GM18517 (cell line): ENCODE results near the gene PLCH1.

ENCODE experiments used
- ATAC-seq: cut with Tn5 transposase; IDR thresholded peaks from one replicate; pipeline ENCODE4 v1.9.1; 2021; ENCODE audit warnings: mild to moderate bottlenecking, moderate library complexity; ENCODE audit not compliant: unreplicated experiment

PLCH1 gene

GRCh38 chr3:155744626-155745324 lies at the start of gene PLCH1:
Gene PLCH1, minus strand, starts transcription at chr3:155745071. Its CDS starts 40,847 bp downstream, at chr3:155704224.
- ATAC-seq: peak; percentile 44

- ATAC-seq: no peak
These were observed 47.7 kb upstream of the PLCH1 start for GRCh38 chr3:155792532-155792931.

GRCh38 chr3:155791190-155791589 lies 46.3 kb upstream of the PLCH1 start:
- no peak for ATAC-seq

- ATAC-seq: no peak
These were observed 45.5 kb upstream of the PLCH1 start for GRCh38 chr3:155790272-155790925.

- ATAC-seq: no peak
These were observed 40.9 kb upstream of the PLCH1 start for GRCh38 chr3:155785662-155786295.

- ATAC-seq: no peak
These were observed 37.6 kb upstream of the PLCH1 start for GRCh38 chr3:155782390-155782953.

- no peak for ATAC-seq
These were observed 35.4 kb upstream of the PLCH1 start for GRCh38 chr3:155780291-155780690.

GRCh38 chr3:155778462-155778861 lies 33.6 kb upstream of the PLCH1 start:
- ATAC-seq: no peak

- ATAC-seq: no peak
These were observed 27.9 kb upstream of the PLCH1 start for GRCh38 chr3:155772801-155773200.

- ATAC-seq: no peak
These were observed 26.3 kb upstream of the PLCH1 start for GRCh38 chr3:155771126-155771525.

- no peak for ATAC-seq
These were observed 21.3 kb upstream of the PLCH1 start for GRCh38 chr3:155766206-155766605.

GRCh38 chr3:155763870-155764463 lies 19.1 kb upstream of the PLCH1 start:
- ATAC-seq: no peak

GRCh38 chr3:155760653-155761052 lies 15.8 kb upstream of the PLCH1 start:
- ATAC-seq: no peak

GRCh38 chr3:155757577-155757976 lies 12.7 kb upstream of the PLCH1 start:
- no peak for ATAC-seq

- ATAC-seq: no peak
These were observed 8.3 kb upstream of the PLCH1 start for GRCh38 chr3:155753038-155753639.

- ATAC-seq: no peak
These were observed 3.9 kb upstream of the PLCH1 start for GRCh38 chr3:155748611-155749365.

- no peak for ATAC-seq
These were observed 3.0 kb upstream of the PLCH1 start for GRCh38 chr3:155747946-155748290.

GRCh38 chr3:155747286-155747945 lies 2.5 kb upstream of the PLCH1 start:
- no peak for ATAC-seq

- ATAC-seq: no peak
These were observed 1.8 kb upstream of the PLCH1 start for GRCh38 chr3:155746703-155747102.
